Sigmoid colon (tissue), 4 donors: Measurements from ENCODE around the gene SLC16A6.

Experiments used
- CTCF ChIP-seq, 4 experiments: fragments of 450-650 bp in 3 of 4; fragments of 200-600 bp in 1 of 4; IDR thresholded peaks; one replicate each; pipeline ENCODE4 v1.5.1; 2016 to 2019; ENCODE audit warnings: antibody characterized with exemption in 4 of 4, mild to moderate bottlenecking in 3 of 4, moderate library complexity in 2 of 4
- EP300 ChIP-seq, 4 donors: sonication (generic); formaldehyde crosslinking; IDR thresholded peaks; one replicate each; pipeline ENCODE4 v1.6.1; 2017; ENCODE audit warnings: antibody characterized with exemption in 4 of 4
- POLR2A ChIP-seq, 2 donors: fragments of 450-650 bp; IDR thresholded peaks; one replicate each; pipeline ENCODE4 v1.6.1; 2016; ENCODE audit warnings: antibody characterized with exemption in 2 of 2, mild to moderate bottlenecking in 2 of 2, moderate library complexity in 2 of 2
- POLR2AphosphoS5 ChIP-seq, 4 donors: sonication (generic); formaldehyde crosslinking; IDR thresholded peaks; one replicate each; pipeline ENCODE4 v1.6.1; 2017; ENCODE audit warnings: antibody characterized with exemption in 4 of 4

GRCh38 chr17:68325961-68326360 lies 35.0 kb upstream of the SLC16A6 start:
- no peak for TF ChIP-seq EP300 (IDR thresholded peaks at IDR 0.05)
- no peak for TF ChIP-seq CTCF (IDR thresholded peaks at IDR 0.05)
- no peak for TF ChIP-seq POLR2AphosphoS5 (IDR thresholded peaks at IDR 0.05)
- no peak for TF ChIP-seq POLR2A (IDR thresholded peaks at IDR 0.05)
